Measurements from ENCODE around the gene ALS2. TPM values are rescaled to one million over a fixed set of nuclear protein-coding genes. Genes with fewer than 3 reads are reported as not detected.
"Not testable (repeated sequence)": the region's sequence is repeated elsewhere in the genome, so short reads cannot be mapped to it uniquely, and the experiment has no call there.

Gene ALS2
- total RNA-seq, 1 experiment from 2014 or later, result 38.3 TPM

- ChIA-PET POLR2A (no interaction called here), CTCF (no interaction called here)
- BruUV-seq (replicated peaks), result no TSS peak
- H3K27me3 ChIP-seq (replicated peaks; ENCODE audit: control insufficient read depth, insufficient read depth, low read length), result no peaks in the 10 kb centered on the region
- peaks cover 9% of the 10 kb centered on the region for H3K27me3 Mint-ChIP-seq (ENCODE audit: insufficient read depth, unreplicated experiment)
- DNase-seq, result no peak
- H3K9me3 ChIP-seq, result no peaks in the 10 kb centered on the region
- no peaks in the 10 kb centered on the region for H3K4me1 Mint-ChIP-seq (ENCODE audit: low read depth, unreplicated experiment)
- H3K36me3 ChIP-seq (ENCODE audit: control insufficient read depth, insufficient read depth, low read length), result no peaks in the 10 kb centered on the region
- H3K4me3 ChIP-seq (ENCODE audit: low read depth, low read length), result no peak overlapping the region
- TF ChIP-seq, protein P1, sequence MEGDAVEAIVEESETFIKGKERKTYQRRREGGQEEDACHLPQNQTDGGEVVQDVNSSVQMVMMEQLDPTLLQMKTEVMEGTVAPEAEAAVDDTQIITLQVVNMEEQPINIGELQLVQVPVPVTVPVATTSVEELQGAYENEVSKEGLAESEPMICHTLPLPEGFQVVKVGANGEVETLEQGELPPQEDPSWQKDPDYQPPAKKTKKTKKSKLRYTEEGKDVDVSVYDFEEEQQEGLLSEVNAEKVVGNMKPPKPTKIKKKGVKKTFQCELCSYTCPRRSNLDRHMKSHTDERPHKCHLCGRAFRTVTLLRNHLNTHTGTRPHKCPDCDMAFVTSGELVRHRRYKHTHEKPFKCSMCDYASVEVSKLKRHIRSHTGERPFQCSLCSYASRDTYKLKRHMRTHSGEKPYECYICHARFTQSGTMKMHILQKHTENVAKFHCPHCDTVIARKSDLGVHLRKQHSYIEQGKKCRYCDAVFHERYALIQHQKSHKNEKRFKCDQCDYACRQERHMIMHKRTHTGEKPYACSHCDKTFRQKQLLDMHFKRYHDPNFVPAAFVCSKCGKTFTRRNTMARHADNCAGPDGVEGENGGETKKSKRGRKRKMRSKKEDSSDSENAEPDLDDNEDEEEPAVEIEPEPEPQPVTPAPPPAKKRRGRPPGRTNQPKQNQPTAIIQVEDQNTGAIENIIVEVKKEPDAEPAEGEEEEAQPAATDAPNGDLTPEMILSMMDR (IDR thresholded peaks at IDR 0.05; ENCODE audit: insufficient read depth in 1 of 2, low read depth in 1 of 2, low read length in 1 of 2, severe bottlenecking in 1 of 2, unreplicated experiment in 1 of 2), result no peak
- intact Hi-C loops (cut with micrococcal nuclease; ENCODE audit: unreplicated experiment), result no loop called here
- H3K4me1 ChIP-seq, result no peaks in the 10 kb centered on the region
- H3K4me3 Mint-ChIP-seq (ENCODE audit: unreplicated experiment), result no peak overlapping the region
- no peak overlapping the region for H3K27ac Mint-ChIP-seq (ENCODE audit: unreplicated experiment)
- H3K9me3 Mint-ChIP-seq (ENCODE audit: unreplicated experiment), result no peaks in the 10 kb centered on the region
- no peaks in the 10 kb centered on the region for H3K36me3 Mint-ChIP-seq (ENCODE audit: insufficient read depth, unreplicated experiment)
Observed at GRCh38 chr2:201673546-201673945, 107.2 kb downstream of the ALS2 start.

DNA sequence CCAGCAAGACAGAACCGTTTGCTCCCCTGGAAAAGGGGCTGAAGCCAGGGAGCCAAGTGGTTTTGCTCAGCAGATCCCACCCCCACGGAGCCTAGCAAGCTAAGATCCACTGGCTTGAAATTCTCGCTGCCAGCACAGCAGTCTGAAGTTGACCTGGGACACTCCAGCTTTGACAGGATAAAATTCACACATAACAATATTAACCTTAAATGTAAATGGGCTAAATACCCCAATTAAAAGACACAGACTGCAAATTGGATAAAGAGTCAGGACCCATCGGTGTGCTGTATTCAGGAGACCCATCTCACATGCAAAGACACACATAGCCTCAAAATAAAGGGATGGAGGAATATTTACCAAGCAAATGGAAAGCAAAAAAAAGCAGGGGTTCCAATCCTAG lies 109.5 kb downstream of the ALS2 start:
- H3K9me3 ChIP-seq; H3K4me3 Mint-ChIP-seq (ENCODE audit: unreplicated experiment); H3K4me1 Mint-ChIP-seq (ENCODE audit: low read depth, unreplicated experiment); H3K27me3 ChIP-seq (replicated peaks; ENCODE audit: control insufficient read depth, insufficient read depth, low read length); H3K4me1 ChIP-seq; H3K36me3 ChIP-seq (ENCODE audit: control insufficient read depth, insufficient read depth, low read length); H3K4me3 ChIP-seq (ENCODE audit: low read depth, low read length); H3K9me3 Mint-ChIP-seq (ENCODE audit: unreplicated experiment); BruUV-seq (replicated peaks); DNase-seq; CTCF ChIA-PET; H3K36me3 Mint-ChIP-seq (ENCODE audit: insufficient read depth, unreplicated experiment); intact Hi-C loops (cut with micrococcal nuclease; ENCODE audit: unreplicated experiment); H3K27me3 Mint-ChIP-seq (ENCODE audit: insufficient read depth, unreplicated experiment); H3K27ac Mint-ChIP-seq (ENCODE audit: unreplicated experiment); POLR2A ChIA-PET: not testable (repeated sequence)

- peaks cover 9% of the 10 kb centered on the region for H3K27me3 Mint-ChIP-seq (ENCODE audit: insufficient read depth, unreplicated experiment)
- ChIA-PET CTCF (no interaction called here), POLR2A (no interaction called here)
- H3K9me3 Mint-ChIP-seq (ENCODE audit: unreplicated experiment), result no peaks in the 10 kb centered on the region
- H3K4me1 ChIP-seq, result no peaks in the 10 kb centered on the region
- H3K36me3 ChIP-seq (ENCODE audit: control insufficient read depth, insufficient read depth, low read length), result no peaks in the 10 kb centered on the region
- no peaks in the 10 kb centered on the region for H3K4me1 Mint-ChIP-seq (ENCODE audit: low read depth, unreplicated experiment)
- H3K27me3 ChIP-seq (replicated peaks; ENCODE audit: control insufficient read depth, insufficient read depth, low read length), result no peaks in the 10 kb centered on the region
- H3K36me3 Mint-ChIP-seq (ENCODE audit: insufficient read depth, unreplicated experiment), result no peaks in the 10 kb centered on the region
- BruUV-seq (replicated peaks), result no TSS peak
- H3K4me3 Mint-ChIP-seq (ENCODE audit: unreplicated experiment), result no peak overlapping the region
- H3K27ac Mint-ChIP-seq (ENCODE audit: unreplicated experiment), result no peak overlapping the region
- TF ChIP-seq, protein P1 (IDR thresholded peaks at IDR 0.05; ENCODE audit: insufficient read depth in 1 of 2, low read depth in 1 of 2, low read length in 1 of 2, severe bottlenecking in 1 of 2, unreplicated experiment in 1 of 2), result no peak
- intact Hi-C loops (cut with micrococcal nuclease; ENCODE audit: unreplicated experiment), result no loop called here
- no peak overlapping the region for H3K4me3 ChIP-seq (ENCODE audit: low read depth, low read length)
- no peaks in the 10 kb centered on the region for H3K9me3 ChIP-seq
- no peak for DNase-seq
Observed at GRCh38 chr2:201669865-201670264, 110.9 kb downstream of the ALS2 start.

- H3K36me3 ChIP-seq (ENCODE audit: control insufficient read depth, insufficient read depth, low read length), result no peaks in the 10 kb centered on the region
- no peak for DNase-seq
- H3K4me3 Mint-ChIP-seq (ENCODE audit: unreplicated experiment), result no peak overlapping the region
- no peaks in the 10 kb centered on the region for H3K9me3 ChIP-seq
- intact Hi-C loops (cut with micrococcal nuclease; ENCODE audit: unreplicated experiment), result no loop called here
- no TSS peak for BruUV-seq (replicated peaks)
- POLR2A ChIA-PET, result no interaction called here
- no peak overlapping the region for H3K4me3 ChIP-seq (ENCODE audit: low read depth, low read length)
- H3K4me1 ChIP-seq, result no peaks in the 10 kb centered on the region
- H3K9me3 Mint-ChIP-seq (ENCODE audit: unreplicated experiment), result no peaks in the 10 kb centered on the region
- CTCF ChIA-PET, result no interaction called here
- H3K36me3 Mint-ChIP-seq (ENCODE audit: insufficient read depth, unreplicated experiment), result no peaks in the 10 kb centered on the region
- H3K27me3 Mint-ChIP-seq (ENCODE audit: insufficient read depth, unreplicated experiment), result peaks cover 6% of the 10 kb centered on the region
- H3K27me3 ChIP-seq (replicated peaks; ENCODE audit: control insufficient read depth, insufficient read depth, low read length), result no peaks in the 10 kb centered on the region
- no peaks in the 10 kb centered on the region for H3K4me1 Mint-ChIP-seq (ENCODE audit: low read depth, unreplicated experiment)
- TF ChIP-seq, protein P1 (IDR thresholded peaks at IDR 0.05; ENCODE audit: insufficient read depth in 1 of 2, low read depth in 1 of 2, low read length in 1 of 2, severe bottlenecking in 1 of 2, unreplicated experiment in 1 of 2), result no peak
- H3K27ac Mint-ChIP-seq (ENCODE audit: unreplicated experiment), result no peak overlapping the region
Observed at GRCh38 chr2:201668402-201668910, 112.3 kb downstream of the ALS2 start.
